GM18861 (cell line): Measurements from ENCODE around the gene CEACAM16.
A peak's percentile ranks its signal among the peaks of the same experiment; 100 is the strongest.
"Not testable (repeated sequence)": the region's sequence is repeated elsewhere in the genome, so short reads cannot be mapped to it uniquely, and the experiment has no call there.

ENCODE experiments used
- ATAC-seq: cut with Tn5 transposase; IDR thresholded peaks from one replicate; pipeline ENCODE4 v1.9.1; 2021; ENCODE audit not compliant: unreplicated experiment

Gene CEACAM16, protein sequence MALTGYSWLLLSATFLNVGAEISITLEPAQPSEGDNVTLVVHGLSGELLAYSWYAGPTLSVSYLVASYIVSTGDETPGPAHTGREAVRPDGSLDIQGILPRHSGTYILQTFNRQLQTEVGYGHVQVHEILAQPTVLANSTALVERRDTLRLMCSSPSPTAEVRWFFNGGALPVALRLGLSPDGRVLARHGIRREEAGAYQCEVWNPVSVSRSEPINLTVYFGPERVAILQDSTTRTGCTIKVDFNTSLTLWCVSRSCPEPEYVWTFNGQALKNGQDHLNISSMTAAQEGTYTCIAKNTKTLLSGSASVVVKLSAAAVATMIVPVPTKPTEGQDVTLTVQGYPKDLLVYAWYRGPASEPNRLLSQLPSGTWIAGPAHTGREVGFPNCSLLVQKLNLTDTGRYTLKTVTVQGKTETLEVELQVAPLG

DNA sequence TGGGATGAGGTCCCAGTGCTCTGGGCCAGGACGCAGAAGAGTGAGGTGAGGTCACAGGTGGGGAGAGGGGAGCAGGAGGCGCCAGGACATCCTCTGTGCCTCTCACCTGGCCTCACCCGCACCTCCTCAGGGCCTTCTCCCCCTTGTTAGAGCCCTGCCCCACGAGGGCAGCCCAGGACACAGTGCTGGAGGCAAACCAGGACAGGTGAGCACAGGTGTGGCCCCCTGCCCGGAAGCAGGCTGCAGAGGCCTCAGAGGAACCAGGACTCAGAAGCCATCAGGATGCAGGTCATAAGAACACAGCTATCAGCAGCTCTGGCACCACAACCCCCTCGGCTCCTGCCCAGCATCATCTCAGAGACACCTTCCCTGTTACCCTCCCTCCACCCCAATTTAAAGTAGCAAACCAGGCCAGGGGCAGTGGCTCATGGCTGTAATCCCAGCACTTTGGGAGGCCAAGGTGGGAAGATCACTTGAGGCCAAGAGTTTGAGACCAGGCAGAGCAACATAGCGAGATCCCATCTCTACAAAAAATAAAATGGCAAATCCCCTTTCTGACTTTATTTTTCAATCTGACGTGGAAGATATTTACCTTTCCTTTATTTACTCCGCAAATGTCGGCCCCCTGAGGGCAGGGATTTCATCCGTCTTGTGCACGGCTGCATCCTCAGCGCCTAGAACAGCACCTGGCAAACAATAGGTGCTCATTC is at the start of gene CEACAM16:
TSS of gene CEACAM16 (plus strand) at position 660 of the 710 bp plus-strand sequence. CDS start 2,306 bp downstream, outside the sequence.
- no peak for ATAC-seq

GRCh38 chr19:44649578-44650145 is 49.3 kb upstream of the CEACAM16 start:
- ATAC-seq = no peak

DNA sequence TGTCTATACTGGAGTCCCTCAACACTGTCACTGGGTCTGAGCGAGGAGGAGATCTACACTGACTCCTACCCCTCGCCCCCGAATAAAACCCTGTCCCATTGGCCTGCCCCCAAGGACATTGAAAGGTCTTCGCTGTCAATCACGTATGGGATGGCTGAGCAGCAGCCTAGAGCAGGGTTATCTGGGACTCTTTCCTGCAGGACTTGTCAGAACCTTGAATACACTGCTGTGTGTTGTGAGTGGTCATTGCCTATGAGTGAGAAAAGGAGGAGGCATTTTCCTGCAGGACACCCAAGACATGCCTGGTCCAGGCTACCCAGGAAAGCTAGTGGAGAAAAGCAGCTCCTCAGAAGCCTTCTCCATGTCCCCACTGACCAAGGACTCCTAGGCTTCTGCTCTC is 45.6 kb upstream of the CEACAM16 start:
- no peak for ATAC-seq

- peak; percentile 74 for ATAC-seq
These were observed 44.8 kb upstream of the CEACAM16 start for GRCh38 chr19:44653977-44654774.

GRCh38 chr19:44657211-44657921 is 41.6 kb upstream of the CEACAM16 start:
- no peak for ATAC-seq

DNA sequence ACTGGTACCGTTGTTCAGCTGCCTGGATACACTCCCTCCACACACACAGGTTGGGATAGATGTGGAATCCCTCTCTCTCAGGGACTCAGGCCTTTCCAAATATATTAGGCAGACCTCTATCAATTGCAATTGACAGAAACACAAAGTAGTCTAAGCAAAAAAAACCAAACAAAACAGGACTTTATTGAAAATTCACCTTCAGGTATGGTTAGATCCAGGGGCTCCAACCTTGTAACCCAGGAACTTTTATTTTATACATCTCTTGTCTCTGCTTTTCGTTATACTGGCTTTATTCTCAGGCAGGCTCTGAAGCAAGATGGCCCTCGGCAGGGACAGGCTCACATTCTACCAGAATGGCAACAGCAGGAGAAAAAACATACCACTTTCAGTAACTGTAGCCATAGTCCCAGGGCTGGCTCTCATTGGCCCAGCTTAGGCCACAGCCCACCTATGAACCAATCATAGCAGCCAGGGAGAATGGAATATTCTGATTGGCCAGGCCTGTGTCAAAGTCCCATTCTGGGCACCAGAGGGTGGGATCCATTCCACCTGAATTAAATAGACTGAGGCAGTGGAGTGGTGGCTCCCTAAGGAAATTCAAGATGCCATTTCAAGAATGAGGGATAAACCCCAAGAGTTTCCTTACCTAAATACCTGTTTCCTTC is 40.8 kb upstream of the CEACAM16 start:
- ATAC-seq = no peak

GRCh38 chr19:44660081-44660480 is 38.9 kb upstream of the CEACAM16 start:
- no peak for ATAC-seq

DNA sequence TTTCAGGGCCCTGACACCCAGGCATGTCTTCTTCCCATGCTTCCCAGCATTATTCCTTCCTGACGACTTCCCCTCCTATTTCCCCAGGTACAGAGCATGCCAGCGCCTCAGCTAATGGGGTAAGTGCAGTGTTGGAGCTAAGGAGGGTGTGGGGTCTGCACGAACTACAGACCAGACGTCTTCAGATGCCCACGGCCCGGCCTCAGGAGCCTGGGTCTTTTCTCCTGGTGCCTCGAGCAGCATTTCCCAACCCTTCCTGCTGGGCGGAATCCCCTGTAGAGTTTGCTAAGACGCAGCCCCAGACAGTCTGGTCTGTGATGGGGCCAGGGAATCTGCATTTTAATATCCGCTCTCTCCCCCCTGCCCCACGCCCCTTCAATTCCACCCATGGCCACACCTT is 37.7 kb upstream of the CEACAM16 start:
- no peak for ATAC-seq

GRCh38 chr19:44661904-44662303 is 37.0 kb upstream of the CEACAM16 start:
- no peak for ATAC-seq

DNA sequence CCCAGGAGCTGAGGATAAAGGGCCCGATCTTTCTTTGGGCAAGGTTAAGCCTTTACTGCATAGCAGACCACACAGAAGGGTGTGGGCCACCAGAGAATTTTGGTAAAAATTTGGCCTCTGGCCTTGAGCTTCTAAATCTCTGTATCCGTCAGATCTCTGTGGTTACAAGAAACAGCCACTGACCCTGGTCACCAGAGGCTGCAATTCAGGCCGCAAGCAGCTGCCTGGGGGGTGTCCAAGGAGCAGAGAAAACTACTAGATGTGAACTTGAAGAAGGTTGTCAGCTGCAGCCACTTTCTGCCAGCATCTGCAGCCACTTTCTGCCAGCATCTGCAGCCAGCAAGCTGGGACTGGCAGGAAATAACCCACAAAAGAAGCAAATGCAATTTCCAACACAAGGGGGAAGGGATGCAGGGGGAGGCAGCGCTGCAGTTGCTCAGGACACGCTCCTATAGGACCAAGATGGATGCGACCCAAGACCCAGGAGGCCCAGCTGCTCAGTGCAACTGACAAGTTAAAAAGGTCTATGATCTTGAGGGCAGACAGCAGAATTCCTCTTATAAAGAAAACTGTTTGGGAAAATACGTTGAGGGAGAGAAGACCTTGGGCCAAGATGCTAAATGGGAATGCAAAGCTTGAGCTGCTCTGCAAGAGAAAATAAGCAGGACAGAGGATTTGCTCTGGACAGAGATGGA is 36.1 kb upstream of the CEACAM16 start:
- ATAC-seq = no peak

DNA sequence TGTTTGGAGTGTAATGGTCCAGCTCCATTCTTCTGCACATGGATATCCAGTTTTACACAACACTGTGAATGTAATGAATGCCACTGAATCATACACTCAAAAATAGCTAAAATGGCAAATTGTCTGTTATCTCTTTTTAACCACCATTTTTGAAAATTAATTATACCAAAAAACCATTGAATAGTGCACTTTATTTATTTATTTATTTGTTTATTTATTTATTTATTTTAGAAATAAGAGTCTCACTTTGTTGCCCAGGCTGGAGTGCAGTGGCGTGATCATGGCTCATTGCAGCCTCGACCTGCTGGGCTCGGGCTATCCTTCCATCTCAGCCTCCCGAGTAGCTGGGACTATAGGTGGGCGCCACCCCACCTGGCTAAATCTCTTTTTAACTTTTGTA is 35.0 kb upstream of the CEACAM16 start:
- ATAC-seq = no peak

DNA sequence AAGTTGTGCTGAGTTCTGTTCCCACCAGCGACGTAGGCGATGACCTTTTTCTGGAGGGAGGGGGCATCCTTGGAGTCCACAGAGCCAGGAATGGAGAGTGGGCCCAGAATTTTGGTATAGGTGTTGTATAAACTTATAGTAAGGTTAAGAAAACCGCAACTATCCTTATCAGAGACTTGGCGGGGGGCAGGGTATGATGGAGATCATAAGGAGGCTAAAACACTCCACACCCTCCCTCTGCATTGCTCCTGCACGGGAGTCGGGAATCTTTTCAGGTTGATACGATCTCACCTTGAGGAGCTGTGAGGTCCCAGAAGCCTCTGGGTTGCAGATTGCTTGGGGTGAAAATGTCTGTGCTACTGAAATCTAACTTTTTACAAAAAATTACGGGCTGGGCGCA is 34.0 kb upstream of the CEACAM16 start:
- ATAC-seq = no peak

- no peak for ATAC-seq
These were observed 31.9 kb upstream of the CEACAM16 start for GRCh38 chr19:44666852-44667556.

DNA sequence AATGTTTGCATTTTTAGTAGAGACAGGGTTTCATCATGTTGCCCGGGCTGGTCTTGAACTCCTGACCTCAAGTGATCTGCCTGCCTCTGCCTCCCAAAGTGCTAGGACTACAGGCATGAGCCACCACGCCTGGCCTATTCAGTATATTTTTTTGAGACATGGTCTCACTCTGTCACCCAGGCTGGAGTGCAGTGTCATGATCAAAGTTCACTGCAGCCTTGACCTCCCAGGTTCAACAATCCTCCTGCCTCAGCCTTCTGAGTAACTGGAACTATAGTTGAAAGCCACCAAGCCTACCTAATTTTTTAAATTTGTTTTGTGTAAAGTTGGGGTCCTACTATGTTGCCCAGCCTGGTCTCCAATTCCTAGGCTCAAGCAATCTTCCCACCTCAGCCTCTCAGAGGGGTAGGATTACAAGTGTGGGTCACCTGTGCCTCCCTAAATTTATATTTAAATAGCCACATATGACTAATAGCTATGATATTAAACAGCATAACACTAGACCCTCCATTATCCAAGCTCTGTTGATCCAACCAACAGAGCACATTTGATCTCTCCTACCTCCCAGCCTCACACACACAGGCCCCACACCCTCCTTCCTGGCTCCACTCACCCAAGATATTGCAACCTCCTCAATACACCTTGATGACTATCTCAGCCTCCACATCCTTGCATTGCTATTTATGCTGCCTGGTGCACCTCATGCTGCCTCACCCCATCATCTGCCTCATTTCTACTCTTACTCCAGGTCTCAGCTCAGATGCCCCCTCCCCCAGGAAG is 29.8 kb upstream of the CEACAM16 start:
- ATAC-seq = no peak

GRCh38 chr19:44670027-44670426 is 28.9 kb upstream of the CEACAM16 start:
- not testable (repeated sequence) for ATAC-seq

DNA sequence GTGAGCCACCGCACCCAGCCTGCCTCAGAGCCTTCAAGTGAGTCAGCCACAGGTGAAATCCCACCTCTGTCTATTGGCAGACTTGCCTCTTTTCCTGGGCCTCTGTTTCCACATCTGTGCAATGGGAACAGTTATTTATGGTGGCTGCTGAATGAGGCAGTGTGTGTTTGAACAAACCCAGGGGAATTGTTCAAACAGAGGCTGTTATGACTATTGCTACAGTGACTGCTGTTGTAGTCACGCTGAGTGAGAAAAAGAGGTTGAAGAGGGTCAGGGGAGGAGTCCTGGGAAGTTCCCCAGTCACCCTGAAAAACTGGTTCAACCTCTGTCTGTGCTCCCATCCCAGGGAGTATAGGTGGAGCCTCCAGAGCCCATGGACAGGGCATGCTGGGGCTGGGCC is 27.6 kb upstream of the CEACAM16 start, which contains the start of gene CEACAM19:
TSS of gene CEACAM19 (plus strand) at position 83 of the 400 bp plus-strand sequence. CDS start 450 bp downstream, outside the sequence.
- no peak for ATAC-seq

DNA sequence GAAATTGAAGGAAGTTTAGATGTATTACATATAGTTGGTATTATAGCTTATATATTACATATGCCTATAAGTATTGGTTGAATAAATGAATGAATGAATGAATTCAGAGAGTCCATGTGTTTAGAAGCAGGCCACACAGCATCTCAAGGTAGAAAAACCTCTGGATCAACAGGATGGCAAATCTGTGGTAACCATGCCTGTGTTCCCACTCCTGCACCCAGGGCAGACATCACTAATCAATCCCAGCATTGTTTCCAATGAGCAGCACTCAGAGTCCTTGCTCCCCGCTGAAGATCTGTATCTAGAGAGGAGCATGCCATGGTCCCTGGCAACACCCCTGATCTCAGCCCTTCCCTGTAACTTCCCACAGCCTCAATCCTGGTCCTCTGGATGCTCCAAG is 26.7 kb upstream of the CEACAM16 start:
- ATAC-seq = no peak

DNA sequence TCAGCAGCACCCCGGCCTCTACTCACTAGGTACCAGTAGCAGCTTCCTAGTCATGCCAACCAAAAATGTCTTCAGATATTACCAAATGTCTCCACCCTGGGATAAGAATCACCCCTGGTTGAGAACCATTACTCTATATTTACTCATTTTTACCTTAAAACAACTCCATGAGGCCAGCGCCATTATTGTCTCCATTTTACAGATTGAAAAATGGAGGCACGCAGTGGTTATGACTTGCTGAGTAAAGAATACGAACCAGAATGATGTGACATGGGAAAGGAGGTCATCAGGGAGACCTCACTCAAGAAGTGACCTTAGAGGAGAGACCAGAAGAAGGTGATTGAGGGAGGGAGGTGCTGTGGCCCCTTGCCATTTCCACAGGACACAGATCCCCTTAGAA is 25.4 kb upstream of the CEACAM16 start:
- ATAC-seq = no peak
